Stimulated activated CD8-positive, alpha-beta memory T cell treated with anti-CD3 and anti-CD28 coated beads, Interleukin-7, amount 100 ng/mL, for 24 hours (primary cell): ENCODE data around the gene TAF4.

Experiments
- DNase-seq: peaks from one replicate; pipeline ENCODE4 v3.0.0-alpha.2; 2020; ENCODE audit warnings: low read depth

Gene TAF4

GRCh38 chr20:61932711-61933480, 132.8 kb downstream of the TAF4 start:
- no peak for DNase-seq

- no peak for DNase-seq
These were observed 133.5 kb downstream of the TAF4 start for GRCh38 chr20:61932199-61932592.

- no peak for DNase-seq
These were observed 134.0 kb downstream of the TAF4 start for GRCh38 chr20:61931476-61932198.

DNA sequence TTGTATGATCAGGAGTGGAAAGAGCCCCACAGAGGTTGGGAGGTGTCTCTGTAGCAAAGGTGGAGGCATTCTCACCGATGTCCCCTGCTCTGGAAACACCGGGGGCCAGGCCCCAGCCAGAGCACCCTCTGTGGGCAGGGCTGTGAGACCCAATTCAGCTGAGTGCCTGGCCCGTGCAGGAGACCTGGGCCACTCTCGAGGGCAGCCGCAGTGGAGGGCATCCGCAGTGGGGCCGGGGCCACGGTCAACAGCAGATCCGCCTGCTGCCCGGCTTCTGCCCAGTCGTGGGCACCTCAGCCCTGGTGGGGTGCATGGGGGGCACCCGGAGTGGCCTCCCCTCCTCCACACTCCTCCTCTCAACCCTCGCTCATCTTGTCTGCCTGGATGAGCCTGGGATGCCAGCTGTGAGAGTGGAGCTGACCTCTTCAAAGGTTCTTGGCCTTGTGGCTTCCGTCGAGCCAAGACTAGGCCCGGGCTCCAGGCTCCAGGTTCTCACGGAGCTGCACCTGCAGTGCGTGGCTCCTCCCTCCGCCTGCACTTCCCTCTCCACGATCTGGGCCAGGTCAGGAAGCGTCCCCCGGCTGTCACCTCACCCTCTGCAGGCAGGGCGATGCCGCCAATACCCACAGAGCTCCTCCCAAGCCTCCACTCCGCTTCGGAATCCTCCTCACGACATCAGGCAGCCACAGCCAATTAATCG, 134.8 kb downstream of the TAF4 start:
- DNase-seq = no peak

DNA sequence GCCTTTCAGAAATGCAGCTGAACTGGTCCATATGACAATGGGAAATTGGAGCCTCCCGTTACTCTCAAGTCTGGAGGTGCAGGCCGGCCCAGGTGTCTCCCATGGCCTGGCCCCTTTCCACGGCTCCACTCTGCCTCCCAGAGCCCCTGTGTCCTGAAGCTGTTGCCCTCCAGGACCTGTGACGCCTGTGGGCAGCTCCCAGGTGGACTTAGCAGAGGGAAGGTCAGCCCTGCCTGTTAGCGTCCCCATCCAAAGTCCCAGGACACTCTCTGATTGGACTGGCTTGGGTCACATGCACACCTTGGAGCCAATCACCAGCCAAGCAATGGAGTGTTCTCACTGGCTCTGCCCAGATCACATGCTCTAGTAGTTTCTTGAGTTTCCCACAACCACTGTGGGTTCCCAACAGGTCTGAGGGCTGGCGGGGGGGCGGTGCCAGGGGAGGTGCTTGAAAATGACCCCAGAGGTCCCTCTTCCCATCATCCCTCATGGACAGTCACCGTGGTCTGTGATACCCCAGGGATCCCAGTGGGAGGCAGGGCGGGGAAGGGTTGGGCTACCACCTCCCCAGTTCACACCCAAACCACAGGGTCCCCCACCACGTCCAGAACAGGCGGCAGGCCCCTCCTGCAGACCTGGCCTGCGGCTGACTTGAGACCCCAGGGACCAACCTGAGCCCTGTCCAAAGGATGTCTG, 135.6 kb downstream of the TAF4 start:
- DNase-seq = no peak

DNA sequence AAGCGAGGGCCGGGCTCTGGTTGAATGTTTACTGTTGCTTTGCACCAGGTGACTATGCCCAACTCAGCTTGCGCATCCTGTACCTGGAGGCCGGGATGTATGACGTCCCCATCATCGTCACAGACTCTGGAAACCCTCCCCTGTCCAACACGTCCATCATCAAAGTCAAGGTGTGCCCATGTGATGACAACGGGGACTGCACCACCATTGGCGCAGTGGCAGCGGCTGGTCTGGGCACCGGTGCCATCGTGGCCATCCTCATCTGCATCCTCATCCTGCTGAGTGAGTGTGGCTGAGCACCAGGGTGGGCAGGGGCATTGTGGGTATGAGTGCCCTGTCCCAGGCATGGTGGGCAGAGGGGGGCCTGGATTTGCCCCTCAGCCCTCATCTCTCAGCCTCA, 136.1 kb downstream of the TAF4 start:
- DNase-seq = no peak

GRCh38 chr20:61927826-61928541, 137.7 kb downstream of the TAF4 start:
- DNase-seq = no peak

- DNase-seq = no peak
These were observed 138.4 kb downstream of the TAF4 start for GRCh38 chr20:61927193-61927825.

GRCh38 chr20:61926796-61927192, 138.9 kb downstream of the TAF4 start:
- DNase-seq = no peak

GRCh38 chr20:61926253-61926613, 139.4 kb downstream of the TAF4 start:
- DNase-seq = no peak

DNA sequence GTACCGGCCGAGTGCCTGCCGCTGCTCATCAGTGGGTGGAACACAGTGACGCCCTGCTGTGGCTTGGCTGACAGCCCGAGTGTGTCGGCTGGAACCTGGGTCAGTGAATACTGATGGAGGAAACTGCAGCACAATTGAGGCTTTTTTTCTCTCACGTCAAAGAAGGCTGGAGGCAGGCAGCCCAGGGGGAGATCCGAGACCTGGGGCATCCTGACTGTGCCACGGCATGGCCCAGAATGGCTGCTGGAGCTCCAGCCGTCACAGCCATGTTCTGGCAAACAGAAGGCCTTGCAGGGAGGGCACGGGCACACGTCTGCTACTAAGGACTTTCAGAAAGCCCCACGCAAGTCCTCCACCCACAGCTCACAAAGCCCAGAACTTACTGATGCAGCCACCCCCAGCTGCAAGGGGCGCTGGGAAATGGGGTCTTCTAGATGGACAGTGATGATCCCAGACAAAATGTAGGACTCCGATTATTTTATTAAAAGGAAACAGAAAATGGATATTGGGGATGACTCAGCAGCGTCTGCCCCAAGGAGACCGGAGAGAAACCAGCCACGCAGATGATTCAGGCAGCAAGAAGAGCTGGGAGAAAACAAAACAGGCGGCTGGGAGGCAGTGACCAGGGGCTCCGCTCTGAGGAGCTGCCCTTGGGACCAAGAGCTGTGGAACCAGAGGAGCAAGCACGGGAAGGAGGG, 140.0 kb downstream of the TAF4 start:
- DNase-seq = no peak

GRCh38 chr20:61924858-61925554, 140.7 kb downstream of the TAF4 start:
- DNase-seq = no peak
